ENCODE measurements around the gene COL15A1. TPM values are rescaled to one million over a fixed set of nuclear protein-coding genes. Genes with fewer than 3 reads are reported as not detected.

The COL15A1 gene
- total RNA-seq, 4 donors from 2014 or later: 20.7 to 98.5 (median 55.0) TPM

GRCh38 chr9:99066571-99066970 is 122.9 kb downstream of the COL15A1 start:
- DNase-seq (ENCODE audit: low spot score): no peak
- no peak for ATAC-seq (ENCODE audit: low FRiP score)
- no peak for TF ChIP-seq CTCF (IDR thresholded peaks at IDR 0.05)

- ATAC-seq (ENCODE audit: low FRiP score): no peak
- TF ChIP-seq CTCF (IDR thresholded peaks at IDR 0.05): no peak
- DNase-seq (ENCODE audit: low spot score): no peak
These were observed 125.4 kb downstream of the COL15A1 start for GRCh38 chr9:99069075-99069474.

GRCh38 chr9:99069546-99069945 is 125.8 kb downstream of the COL15A1 start:
- ATAC-seq (ENCODE audit: low FRiP score) (no peak), DNase-seq (ENCODE audit: low spot score) (no peak)
- no peak for TF ChIP-seq CTCF (IDR thresholded peaks at IDR 0.05)

GRCh38 chr9:99070681-99071080 is 127.0 kb downstream of the COL15A1 start:
- no peak for TF ChIP-seq CTCF (IDR thresholded peaks at IDR 0.05)
- no peak for ATAC-seq (ENCODE audit: low FRiP score)

GRCh38 chr9:99071313-99072039 is 127.8 kb downstream of the COL15A1 start:
- DNase-seq (ENCODE audit: low spot score) (no peak), ATAC-seq (ENCODE audit: low FRiP score) (no peak)
- no peak for TF ChIP-seq CTCF (IDR thresholded peaks at IDR 0.05)

More at GRCh38 chr9:99070681-99071080, 127.0 kb downstream of the COL15A1 start:
- no peak for DNase-seq (ENCODE audit: low spot score)

GRCh38 chr9:99072040-99072394 is 128.3 kb downstream of the COL15A1 start:
- ATAC-seq (ENCODE audit: low FRiP score) (no peak), DNase-seq (ENCODE audit: low spot score) (no peak)
- TF ChIP-seq CTCF (IDR thresholded peaks at IDR 0.05): no peak

GRCh38 chr9:99073347-99073746 is 129.6 kb downstream of the COL15A1 start:
- ATAC-seq (ENCODE audit: low FRiP score) (no peak), DNase-seq (ENCODE audit: low spot score) (no peak)
- TF ChIP-seq CTCF (IDR thresholded peaks at IDR 0.05): no peak
